ENCODE data around the gene SF3A1. TPM values are rescaled to one million over a fixed set of nuclear protein-coding genes. Genes with fewer than 3 reads are reported as not detected.

SF3A1 gene
- total and polyA plus RNA-seq, 4 donors: 19.6 to 41.6 (median 23.9) TPM

GRCh38 chr22:30297276-30297990 lies 59.3 kb downstream of the SF3A1 start:
- no peak overlapping the region for H3K9ac ChIP-seq (ENCODE audit: low read depth in 1 of 2, low read length in 2 of 2)
- 98% methylated on average over 11 of the region's 11 CpGs for WGBS
- H3K4me3 ChIP-seq (ENCODE audit: low read depth in 1 of 3, low read length in 3 of 3): no peak overlapping the region
- no peaks in the 10 kb centered on the region for H3K27me3 ChIP-seq (ENCODE audit: control insufficient read depth in 4 of 4, insufficient read depth in 4 of 4, low read length in 3 of 4)
- peaks cover 0 to 9% (median 0%) of the 10 kb centered on the region in 4 donors for H3K4me1 ChIP-seq (ENCODE audit: control insufficient read depth in 4 of 4, insufficient read depth in 4 of 4, low read length in 3 of 4)
- H3K36me3 ChIP-seq (ENCODE audit: control insufficient read depth in 4 of 4, insufficient read depth in 3 of 4, low read depth in 1 of 4, low read length in 3 of 4): peaks cover 8 to 68% (median 24%) of the 10 kb centered on the region in 4 donors
- TF ChIP-seq HNF4A (conservative IDR thresholded peaks at IDR 0.05): no peak
- no peak for DNase-seq (ENCODE audit: low spot score)
- H3K9me3 ChIP-seq (ENCODE audit: control insufficient read depth in 4 of 4, low read length in 3 of 4): no peaks in the 10 kb centered on the region
- no peak overlapping the region for H3K27ac ChIP-seq (ENCODE audit: low read depth in 1 of 2, low read length in 2 of 2)

DNA sequence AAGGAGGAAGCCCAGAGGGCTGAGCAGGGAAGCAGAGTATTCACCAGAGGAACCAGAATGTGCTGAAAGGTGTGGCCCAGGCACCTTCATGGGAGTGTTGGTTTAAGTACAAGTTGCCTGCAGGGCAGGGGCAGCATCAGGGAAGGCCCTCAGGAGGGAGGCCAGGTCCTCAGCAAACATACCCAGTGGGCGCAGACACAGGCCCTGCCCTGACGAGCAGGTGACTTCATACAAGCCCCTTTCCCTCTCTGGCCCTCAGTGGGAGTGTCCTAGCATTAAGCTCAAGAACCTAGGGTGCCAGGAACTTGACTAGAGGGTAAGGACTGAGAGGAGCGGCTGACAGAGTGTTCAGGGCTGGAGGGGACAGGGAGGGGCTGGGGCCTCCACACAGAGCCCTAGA lies 59.9 kb downstream of the SF3A1 start:
- H3K4me1 ChIP-seq (ENCODE audit: control insufficient read depth in 4 of 4, insufficient read depth in 4 of 4, low read length in 3 of 4): peaks cover 0 to 3% (median 0%) of the 10 kb centered on the region in 4 donors
- WGBS: 93% methylated on average over 3 of the region's 3 CpGs

More for the DNA sequence above, 59.9 kb downstream of the SF3A1 start:
- Histone ChIP-seq H3K4me3 (ENCODE audit: low read depth in 1 of 3, low read length in 3 of 3) (no peak overlapping the region), H3K27ac (ENCODE audit: low read depth in 1 of 2, low read length in 2 of 2) (no peak overlapping the region), H3K9ac (ENCODE audit: low read depth in 1 of 2, low read length in 2 of 2) (no peak overlapping the region), H3K27me3 (ENCODE audit: control insufficient read depth in 4 of 4, insufficient read depth in 4 of 4, low read length in 3 of 4) (no peaks in the 10 kb centered on the region), H3K9me3 (ENCODE audit: control insufficient read depth in 4 of 4, low read length in 3 of 4) (no peaks in the 10 kb centered on the region), H3K36me3 (ENCODE audit: control insufficient read depth in 4 of 4, insufficient read depth in 3 of 4, low read depth in 1 of 4, low read length in 3 of 4) (peaks cover 11 to 70% (median 24%) of the 10 kb centered on the region in 4 donors)
- TF ChIP-seq HNF4G (IDR thresholded peaks at IDR 0.05): no peak
- TF ChIP-seq, protein P1, sequence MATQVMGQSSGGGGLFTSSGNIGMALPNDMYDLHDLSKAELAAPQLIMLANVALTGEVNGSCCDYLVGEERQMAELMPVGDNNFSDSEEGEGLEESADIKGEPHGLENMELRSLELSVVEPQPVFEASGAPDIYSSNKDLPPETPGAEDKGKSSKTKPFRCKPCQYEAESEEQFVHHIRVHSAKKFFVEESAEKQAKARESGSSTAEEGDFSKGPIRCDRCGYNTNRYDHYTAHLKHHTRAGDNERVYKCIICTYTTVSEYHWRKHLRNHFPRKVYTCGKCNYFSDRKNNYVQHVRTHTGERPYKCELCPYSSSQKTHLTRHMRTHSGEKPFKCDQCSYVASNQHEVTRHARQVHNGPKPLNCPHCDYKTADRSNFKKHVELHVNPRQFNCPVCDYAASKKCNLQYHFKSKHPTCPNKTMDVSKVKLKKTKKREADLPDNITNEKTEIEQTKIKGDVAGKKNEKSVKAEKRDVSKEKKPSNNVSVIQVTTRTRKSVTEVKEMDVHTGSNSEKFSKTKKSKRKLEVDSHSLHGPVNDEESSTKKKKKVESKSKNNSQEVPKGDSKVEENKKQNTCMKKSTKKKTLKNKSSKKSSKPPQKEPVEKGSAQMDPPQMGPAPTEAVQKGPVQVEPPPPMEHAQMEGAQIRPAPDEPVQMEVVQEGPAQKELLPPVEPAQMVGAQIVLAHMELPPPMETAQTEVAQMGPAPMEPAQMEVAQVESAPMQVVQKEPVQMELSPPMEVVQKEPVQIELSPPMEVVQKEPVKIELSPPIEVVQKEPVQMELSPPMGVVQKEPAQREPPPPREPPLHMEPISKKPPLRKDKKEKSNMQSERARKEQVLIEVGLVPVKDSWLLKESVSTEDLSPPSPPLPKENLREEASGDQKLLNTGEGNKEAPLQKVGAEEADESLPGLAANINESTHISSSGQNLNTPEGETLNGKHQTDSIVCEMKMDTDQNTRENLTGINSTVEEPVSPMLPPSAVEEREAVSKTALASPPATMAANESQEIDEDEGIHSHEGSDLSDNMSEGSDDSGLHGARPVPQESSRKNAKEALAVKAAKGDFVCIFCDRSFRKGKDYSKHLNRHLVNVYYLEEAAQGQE (IDR thresholded peaks at IDR 0.05): no peak
- TF ChIP-seq JUND (IDR thresholded peaks at IDR 0.05): no peak
- TF ChIP-seq GABPA (IDR thresholded peaks at IDR 0.05 in 1 of 2, conservative IDR thresholded peaks at IDR 0.05 in 1 of 2): no peak
- TF ChIP-seq EGR1 (IDR thresholded peaks at IDR 0.05; ENCODE audit: low read depth in 2 of 2): no peak
- no peak for TF ChIP-seq ZBTB33 (IDR thresholded peaks at IDR 0.05)
- no peak for TF ChIP-seq YY1 (IDR thresholded peaks at IDR 0.05)
- TF ChIP-seq TAF1 (conservative IDR thresholded peaks at IDR 0.05): no peak
- no peak for TF ChIP-seq NR2F2 (IDR thresholded peaks at IDR 0.05)
- no peak for TF ChIP-seq FOXA1 (IDR thresholded peaks at IDR 0.05)
- TF ChIP-seq, protein P2, sequence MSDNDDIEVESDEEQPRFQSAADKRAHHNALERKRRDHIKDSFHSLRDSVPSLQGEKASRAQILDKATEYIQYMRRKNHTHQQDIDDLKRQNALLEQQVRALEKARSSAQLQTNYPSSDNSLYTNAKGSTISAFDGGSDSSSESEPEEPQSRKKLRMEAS (IDR thresholded peaks at IDR 0.05): no peak
- TF ChIP-seq RAD21 (IDR thresholded peaks at IDR 0.05): no peak
- no peak for TF ChIP-seq HNF4A (conservative IDR thresholded peaks at IDR 0.05)
- TF ChIP-seq RXRA (IDR thresholded peaks at IDR 0.05): no peak
- no peak for TF ChIP-seq SP1 (IDR thresholded peaks at IDR 0.05)
- TF ChIP-seq FOXA2 (IDR thresholded peaks at IDR 0.05): no peak
- DNase-seq (ENCODE audit: low spot score): no peak

Measured in liver (tissue), 9 donors.